CD4-positive, alpha-beta memory T cell (primary cell): ENCODE measurements around the gene MAGED4B. TPM values are rescaled to one million over a fixed set of nuclear protein-coding genes. Genes with fewer than 3 reads are reported as not detected.

Source experiments
- CTCF ChIA-PET: fragments of 350-600 bp; sonication (Branson Sonifier 250); formaldehyde crosslinking; loops from one replicate; lab custom pipeline; 2021; ENCODE audit warnings: inconsistent platforms; ENCODE audit not compliant: partially characterized antibody; lab: Charles Lee
- POLR2A ChIA-PET: fragments of 350-600 bp; sonication (Branson Sonifier 250); formaldehyde crosslinking; loops from one replicate; lab custom pipeline; 2021; ENCODE audit not compliant: partially characterized antibody; lab: Charles Lee
- DNase-seq, 5 donors: peaks; one replicate each; pipeline versions ENCODE4 v3.0.0 to v3.0.0-alpha.2; 2020 to 2022; ENCODE audit warnings: mixed read lengths in 1 of 5
- H3K27ac ChIP-seq: one replicate; pipeline ENCODE4 v1.7.0; 2013; ENCODE audit warnings: low read depth, low read length
- H3K27me3 ChIP-seq: 2 replicates; pipeline ENCODE4 v1.7.0; 2013; ENCODE audit warnings: mild to moderate bottlenecking, low read length, moderate library complexity; ENCODE audit not compliant: insufficient read depth
- H3K36me3 ChIP-seq: 2 replicates; pipeline ENCODE4 v1.7.0; 2013; ENCODE audit warnings: mild to moderate bottlenecking, low read length, moderate library complexity; ENCODE audit not compliant: insufficient read depth
- H3K4me1 ChIP-seq: 2 replicates; pipeline ENCODE4 v1.7.0; 2013; ENCODE audit warnings: mild to moderate bottlenecking, low read length, moderate library complexity; ENCODE audit not compliant: insufficient read depth
- H3K4me3 ChIP-seq, 2 donors: one replicate each; pipeline ENCODE4 v1.7.0; 2013; ENCODE audit warnings: low read length in 2 of 2, mild to moderate bottlenecking in 1 of 2
- H3K9me3 ChIP-seq, 2 donors: one replicate each; pipeline ENCODE4 v1.7.0; 2013; ENCODE audit warnings: low read length in 2 of 2, control low read depth in 1 of 2; ENCODE audit not compliant: control insufficient read depth in 1 of 2
- H3K27ac Mint-ChIP-seq, 7 donors: one replicate each; pipeline ENCODE4 v1.8.0; 2020 to 2021; ENCODE audit warnings: mixed read lengths in 7 of 7, mild to moderate bottlenecking in 6 of 7, inconsistent platforms in 3 of 7, moderate library complexity in 3 of 7
- H3K27me3 Mint-ChIP-seq, 2 donors: one replicate each; pipeline ENCODE4 v1.8.0; 2020 to 2021; ENCODE audit warnings: mixed read lengths in 2 of 2
- H3K36me3 Mint-ChIP-seq, 2 donors: one replicate each; pipeline ENCODE4 v1.8.0; 2020 to 2021; ENCODE audit warnings: mixed read lengths in 2 of 2, inconsistent platforms in 1 of 2, mild to moderate bottlenecking in 1 of 2
- H3K4me1 Mint-ChIP-seq, 4 donors: one replicate each; pipeline ENCODE4 v1.8.0; 2020 to 2021; ENCODE audit warnings: mixed read lengths in 4 of 4, mild to moderate bottlenecking in 1 of 4
- H3K4me3 Mint-ChIP-seq, 8 donors: one replicate each; pipeline ENCODE4 v1.8.0; 2020 to 2021; ENCODE audit warnings: mixed read lengths in 8 of 8, mild to moderate bottlenecking in 7 of 8, moderate library complexity in 6 of 8, inconsistent platforms in 3 of 8
- H3K9me3 Mint-ChIP-seq, 8 donors: one replicate each; pipeline ENCODE4 v1.8.0; 2020 to 2021; ENCODE audit warnings: mixed read lengths in 8 of 8, mild to moderate bottlenecking in 5 of 8, inconsistent platforms in 3 of 8, moderate library complexity in 1 of 8
- intact Hi-C: fragments of 100-400 bp; cut with micrococcal nuclease; formaldehyde crosslinking; loops from one replicate; pipeline ENCODE4 v1.15.1; 2023
- polyA plus RNA-seq, 2 donors: library from polyadenylated mRNA; unstranded; fragments of 300-500 nt; fragmentation: Illumina TruSeq; gene quantifications; one replicate each; pipeline ENCODE4 v1.2.3, GENCODE V29; 2021
- total RNA-seq, 2 experiments: library from RNA; stranded (reverse); gene quantifications; one replicate each; pipeline ENCODE4 v1.2.3, GENCODE V29; 2021

The MAGED4B gene
- total and polyA plus RNA-seq, 4 experiments from 2014 or later = 2.8 to 15.5 (median 7.5) TPM

- Mint-ChIP-seq H3K9me3 (peaks cover 0 to 1% (median 0%) of the 10 kb centered on the region in 8 donors), H3K4me1 (no peaks in the 10 kb centered on the region), H3K27ac (no peak overlapping the region), H3K27me3 (peaks cover 2% of the 10 kb centered on the region in 2 donors), H3K36me3 (no peaks in the 10 kb centered on the region), H3K4me3 (no peak overlapping the region)
- H3K4me3 ChIP-seq = no peak overlapping the region
- no peaks in the 10 kb centered on the region for H3K27me3 ChIP-seq
- DNase-seq = no peak
- POLR2A ChIA-PET = no interaction called here
- no peaks in the 10 kb centered on the region for H3K9me3 ChIP-seq
- CTCF ChIA-PET = no interaction called here
- H3K27ac ChIP-seq = no peak overlapping the region
- H3K36me3 ChIP-seq = no peaks in the 10 kb centered on the region
- H3K4me1 ChIP-seq = no peaks in the 10 kb centered on the region
- intact Hi-C loops = no loop called here
Measured at GRCh38 chrX:52015794-52016193, 53.2 kb downstream of the MAGED4B start.

Other genes starting within 250 kb of the MAGED4B start
- 10 to 100 TPM; 27.4 to 34.6 TPM for gene MAGED1, start 175.6 kb downstream of the MAGED4B start, total RNA-seq
- gene MAGED1, start 175.6 kb downstream of the MAGED4B start, polyA plus RNA-seq = 10 to 100 TPM; 31.7 to 41.1 TPM
- 10 to 100 TPM in 1 of 2 experiments, 1 to 10 TPM in 1; 8.1 to 17.1 TPM for gene MAGED4, start 115.7 kb upstream of the MAGED4B start, total RNA-seq
- 1 to 10 TPM in 1 of 2 donors, not detected in 1; 2.1 TPM for gene MAGED4, start 115.7 kb upstream of the MAGED4B start, polyA plus RNA-seq